ENCODE data around the gene XRN1.
"Not testable (repeated sequence)": the region's sequence is repeated elsewhere in the genome, so short reads cannot be mapped to it uniquely, and the experiment has no call there.

XRN1 gene, protein sequence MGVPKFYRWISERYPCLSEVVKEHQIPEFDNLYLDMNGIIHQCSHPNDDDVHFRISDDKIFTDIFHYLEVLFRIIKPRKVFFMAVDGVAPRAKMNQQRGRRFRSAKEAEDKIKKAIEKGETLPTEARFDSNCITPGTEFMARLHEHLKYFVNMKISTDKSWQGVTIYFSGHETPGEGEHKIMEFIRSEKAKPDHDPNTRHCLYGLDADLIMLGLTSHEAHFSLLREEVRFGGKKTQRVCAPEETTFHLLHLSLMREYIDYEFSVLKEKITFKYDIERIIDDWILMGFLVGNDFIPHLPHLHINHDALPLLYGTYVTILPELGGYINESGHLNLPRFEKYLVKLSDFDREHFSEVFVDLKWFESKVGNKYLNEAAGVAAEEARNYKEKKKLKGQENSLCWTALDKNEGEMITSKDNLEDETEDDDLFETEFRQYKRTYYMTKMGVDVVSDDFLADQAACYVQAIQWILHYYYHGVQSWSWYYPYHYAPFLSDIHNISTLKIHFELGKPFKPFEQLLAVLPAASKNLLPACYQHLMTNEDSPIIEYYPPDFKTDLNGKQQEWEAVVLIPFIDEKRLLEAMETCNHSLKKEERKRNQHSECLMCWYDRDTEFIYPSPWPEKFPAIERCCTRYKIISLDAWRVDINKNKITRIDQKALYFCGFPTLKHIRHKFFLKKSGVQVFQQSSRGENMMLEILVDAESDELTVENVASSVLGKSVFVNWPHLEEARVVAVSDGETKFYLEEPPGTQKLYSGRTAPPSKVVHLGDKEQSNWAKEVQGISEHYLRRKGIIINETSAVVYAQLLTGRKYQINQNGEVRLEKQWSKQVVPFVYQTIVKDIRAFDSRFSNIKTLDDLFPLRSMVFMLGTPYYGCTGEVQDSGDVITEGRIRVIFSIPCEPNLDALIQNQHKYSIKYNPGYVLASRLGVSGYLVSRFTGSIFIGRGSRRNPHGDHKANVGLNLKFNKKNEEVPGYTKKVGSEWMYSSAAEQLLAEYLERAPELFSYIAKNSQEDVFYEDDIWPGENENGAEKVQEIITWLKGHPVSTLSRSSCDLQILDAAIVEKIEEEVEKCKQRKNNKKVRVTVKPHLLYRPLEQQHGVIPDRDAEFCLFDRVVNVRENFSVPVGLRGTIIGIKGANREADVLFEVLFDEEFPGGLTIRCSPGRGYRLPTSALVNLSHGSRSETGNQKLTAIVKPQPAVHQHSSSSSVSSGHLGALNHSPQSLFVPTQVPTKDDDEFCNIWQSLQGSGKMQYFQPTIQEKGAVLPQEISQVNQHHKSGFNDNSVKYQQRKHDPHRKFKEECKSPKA (N-terminal part only)

DNA sequence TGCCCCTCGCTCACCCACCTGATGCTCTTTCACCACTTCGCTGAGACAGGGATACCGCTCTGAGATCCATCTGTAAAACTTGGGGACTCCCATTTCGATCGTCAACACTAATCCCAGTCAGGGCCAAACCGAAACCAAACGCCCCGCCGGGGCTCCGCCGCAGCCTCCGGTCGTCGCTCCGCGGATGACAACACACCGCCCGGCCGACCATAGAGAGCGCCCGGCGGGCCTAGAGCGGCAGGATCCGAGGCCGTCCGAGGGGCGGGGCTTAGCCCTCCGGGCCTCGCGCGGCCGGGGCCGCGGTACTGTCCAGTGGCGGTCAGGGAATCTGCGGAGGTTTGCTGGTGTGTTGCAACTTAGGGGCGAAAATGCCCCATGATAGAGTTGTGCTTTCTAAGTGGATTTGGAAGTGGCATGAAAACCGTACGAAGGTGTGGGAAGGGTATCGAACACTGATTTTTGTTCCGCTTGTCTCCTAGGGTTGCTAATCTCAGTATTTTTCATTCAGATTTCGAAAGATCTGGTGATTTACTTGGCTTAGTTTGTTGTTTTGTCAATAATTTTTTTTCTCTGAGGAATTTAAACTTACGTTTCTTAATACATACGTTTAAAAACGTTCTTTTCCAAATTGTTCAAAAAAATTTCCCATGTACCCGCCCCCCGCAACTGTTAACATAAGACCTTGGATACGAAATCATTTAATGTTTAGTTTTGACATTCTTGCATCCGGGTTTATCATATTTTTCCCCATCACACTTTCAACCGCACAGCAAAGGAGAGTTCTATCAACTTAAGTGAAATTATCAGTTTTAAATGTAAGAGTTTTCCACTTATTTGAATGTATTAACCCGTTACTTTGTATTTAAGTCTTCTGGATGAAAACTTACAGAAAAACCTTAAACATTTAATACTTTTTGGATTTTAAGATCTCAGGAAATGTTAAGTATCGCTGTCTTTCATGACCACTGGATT is at the start of gene XRN1:
Gene XRN1 (minus strand): TSS at position 186 of the 972 bp plus-strand sequence. CDS start 93 bp downstream, at position 93.
- peak; percentile 90 to 93 for ATAC-seq

DNA sequence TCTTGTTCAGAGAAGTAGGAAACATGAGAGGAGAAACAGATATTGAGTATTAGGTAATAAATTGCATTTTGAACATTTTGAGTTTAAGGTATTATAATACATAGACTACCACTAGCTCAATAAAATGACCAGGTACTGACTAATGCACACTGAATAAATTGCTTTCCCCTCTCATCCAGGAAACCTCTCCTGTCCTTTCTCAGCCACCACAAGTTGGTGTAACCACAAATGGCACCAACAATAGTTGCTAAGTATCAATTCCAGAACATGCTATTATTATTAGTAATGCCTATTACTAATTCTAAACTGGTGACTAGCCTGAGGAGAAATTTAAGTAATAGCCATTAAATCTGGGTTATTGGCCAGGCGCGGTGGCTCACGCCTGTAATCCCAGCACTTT is 47.3 kb upstream of the XRN1 start:
- ATAC-seq = no peak

DNA sequence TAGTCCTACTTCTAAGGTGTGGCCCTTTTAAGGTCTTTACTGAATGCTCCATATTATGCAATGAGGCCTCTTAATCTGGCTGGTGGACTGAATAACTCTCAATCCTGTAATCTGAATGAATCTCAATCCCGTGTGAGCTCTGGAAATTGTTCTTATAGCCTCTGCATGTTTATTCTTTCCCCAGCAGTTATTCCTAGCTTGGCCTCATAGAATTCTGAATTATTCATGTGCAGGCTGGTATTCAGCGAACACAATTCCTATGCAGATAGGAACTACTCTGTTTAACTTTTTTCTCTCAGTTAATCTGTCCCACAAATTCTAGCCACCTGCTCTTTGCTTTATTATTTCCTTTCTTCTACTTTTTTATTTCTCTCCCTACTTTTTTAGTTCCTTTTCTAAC is 44.3 kb upstream of the XRN1 start:
- no peak for ATAC-seq

DNA sequence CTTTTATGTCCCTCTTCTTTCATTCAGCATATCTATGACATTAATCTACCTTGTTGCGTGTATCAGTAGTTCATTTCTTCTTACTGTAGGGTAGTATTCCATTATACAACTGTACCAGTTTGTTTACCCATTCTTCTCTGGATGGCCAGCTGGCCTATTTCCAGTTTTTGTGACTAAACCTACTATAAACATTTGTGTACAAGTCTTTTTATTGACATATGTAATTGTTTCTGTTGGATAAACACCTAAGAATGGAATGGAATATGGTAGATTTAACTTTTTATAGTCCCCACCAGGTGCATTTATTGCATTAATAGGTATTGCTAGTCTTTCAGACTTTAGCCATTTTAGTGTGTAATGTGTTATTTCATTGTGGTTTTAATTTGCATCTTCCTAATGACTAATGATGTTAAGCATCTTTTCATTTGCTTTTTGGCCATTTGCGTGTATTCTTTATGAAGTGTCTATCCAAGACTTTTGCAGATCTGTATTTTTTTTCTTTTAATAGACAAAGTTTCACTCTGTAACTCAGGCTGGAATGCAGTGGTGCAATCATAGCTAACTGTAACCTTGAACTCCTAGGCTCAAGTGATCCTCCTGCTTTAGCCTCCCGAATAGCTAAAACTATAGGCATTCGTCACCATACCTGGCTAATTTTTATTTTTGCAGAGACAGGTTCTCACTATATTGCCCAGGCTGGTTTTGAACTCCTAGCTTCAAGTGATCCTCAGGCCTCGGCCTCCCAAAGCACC is 41.9 kb upstream of the XRN1 start:
- ATAC-seq = no peak

DNA sequence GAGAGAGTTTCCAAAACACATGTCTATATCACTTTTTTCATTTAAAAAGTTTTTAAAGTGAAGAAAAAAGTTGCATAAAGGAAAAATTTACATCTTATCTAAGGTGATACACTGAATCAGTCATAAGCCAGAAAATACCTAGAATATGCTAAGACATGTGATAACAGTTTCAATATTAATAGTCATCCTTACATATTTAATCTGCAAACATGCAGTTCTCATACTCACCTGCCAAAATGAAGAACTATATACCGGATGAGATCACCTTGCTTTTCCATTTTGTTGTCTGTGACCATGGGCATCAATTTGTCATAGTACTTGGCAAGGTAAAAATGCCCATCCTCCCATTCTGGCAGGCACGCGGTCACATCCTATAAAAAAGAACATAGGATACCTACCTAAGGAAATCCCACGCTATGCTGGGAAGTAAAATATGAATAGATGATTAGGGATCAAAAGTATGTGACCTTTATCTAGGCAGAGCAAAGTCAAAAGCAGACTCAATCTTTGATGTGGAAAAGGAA is 37.1 kb upstream of the XRN1 start:
- peak; percentile 77 to 86 for ATAC-seq

DNA sequence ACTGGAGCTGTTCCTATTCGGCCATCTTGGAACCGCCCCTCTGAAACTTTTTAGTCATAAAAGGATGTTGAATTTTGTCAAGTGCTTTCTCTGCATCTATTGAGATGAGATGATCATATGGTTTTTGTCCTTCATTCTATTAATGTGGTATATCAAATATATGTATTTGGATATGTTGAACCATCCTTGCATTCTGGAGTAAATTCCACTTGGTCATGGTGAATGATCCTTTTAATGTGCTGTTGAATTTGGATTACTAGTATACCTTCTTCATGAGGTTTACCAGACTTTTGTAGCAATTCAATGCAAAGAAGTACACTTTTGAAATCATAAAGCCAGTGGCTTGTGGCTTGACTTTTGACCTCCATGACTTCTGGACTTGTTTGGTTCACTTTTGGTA is 33.4 kb upstream of the XRN1 start:
- no peak for ATAC-seq

DNA sequence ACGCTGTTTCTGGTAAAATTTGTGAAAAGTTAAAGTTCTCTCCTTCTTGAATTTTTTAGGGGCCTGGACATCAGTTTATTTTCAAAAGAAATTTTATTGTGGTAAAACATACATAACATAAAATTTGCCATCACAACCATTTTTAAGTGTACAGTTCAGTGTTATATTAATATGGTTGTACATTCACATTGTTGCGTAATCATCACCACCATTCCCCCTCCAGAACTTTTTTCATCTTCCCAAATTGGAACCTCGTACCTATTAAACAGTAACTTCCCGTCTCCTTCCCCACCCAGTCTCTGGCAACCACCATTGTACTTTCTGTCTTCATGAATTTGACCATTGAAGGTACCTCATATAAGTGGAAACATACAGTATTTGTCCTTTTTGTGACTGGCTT is 23.0 kb upstream of the XRN1 start:
- ATAC-seq = no peak

DNA sequence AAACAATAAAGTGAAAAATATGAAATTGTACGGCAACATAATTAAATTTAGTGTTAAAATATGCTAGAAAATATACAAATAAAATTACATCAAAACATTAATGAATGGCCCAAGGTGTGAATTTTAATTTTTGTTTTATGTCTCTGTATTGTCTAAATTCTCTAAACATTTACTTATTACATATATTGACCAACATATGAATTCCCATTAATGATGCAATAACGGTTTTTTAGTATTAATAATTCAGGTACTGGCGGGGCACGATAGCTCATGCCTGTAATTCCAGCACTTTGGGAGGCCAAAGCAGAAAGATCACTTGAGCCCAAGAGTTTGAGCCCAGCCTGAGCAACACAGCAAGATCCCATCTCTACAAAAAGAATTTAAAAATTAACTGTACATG is 20.6 kb upstream of the XRN1 start:
- ATAC-seq = no peak

DNA sequence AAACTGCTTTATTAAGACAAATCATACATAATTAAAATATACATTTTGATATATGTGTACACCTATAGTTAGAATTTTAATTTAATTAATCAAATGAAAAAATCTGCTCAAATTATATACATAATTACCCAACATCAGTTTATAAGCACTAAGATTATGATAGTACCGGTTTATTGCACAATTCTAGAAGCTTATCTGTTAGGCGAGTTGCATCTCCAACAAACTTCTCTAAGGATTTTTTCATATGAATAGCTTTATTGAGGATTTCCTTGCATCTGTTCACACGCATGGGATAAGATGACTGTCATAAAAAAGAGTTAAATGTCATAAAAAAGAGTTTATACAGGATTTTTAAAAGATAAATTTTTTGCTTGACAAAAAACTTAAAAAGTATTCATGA is 19.9 kb upstream of the XRN1 start:
- no peak for ATAC-seq

DNA sequence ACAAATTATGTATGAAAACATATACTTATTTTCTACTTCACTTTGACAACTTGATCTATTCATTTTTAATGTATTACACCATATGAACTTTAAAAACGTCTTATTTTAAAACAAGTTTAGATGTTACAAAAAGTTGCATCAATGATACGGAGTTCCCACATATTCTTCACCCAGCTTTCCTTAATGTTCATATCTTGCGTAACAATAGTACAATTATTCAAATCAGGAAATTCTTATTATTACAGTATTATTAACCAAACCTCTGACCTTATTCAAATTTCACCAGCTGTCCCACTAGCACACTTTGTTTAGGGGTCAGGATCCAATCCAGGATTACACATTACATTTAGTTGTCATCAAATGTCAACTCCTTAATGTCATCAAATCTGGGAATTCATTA is 12.9 kb upstream of the XRN1 start:
- ATAC-seq = no peak

DNA sequence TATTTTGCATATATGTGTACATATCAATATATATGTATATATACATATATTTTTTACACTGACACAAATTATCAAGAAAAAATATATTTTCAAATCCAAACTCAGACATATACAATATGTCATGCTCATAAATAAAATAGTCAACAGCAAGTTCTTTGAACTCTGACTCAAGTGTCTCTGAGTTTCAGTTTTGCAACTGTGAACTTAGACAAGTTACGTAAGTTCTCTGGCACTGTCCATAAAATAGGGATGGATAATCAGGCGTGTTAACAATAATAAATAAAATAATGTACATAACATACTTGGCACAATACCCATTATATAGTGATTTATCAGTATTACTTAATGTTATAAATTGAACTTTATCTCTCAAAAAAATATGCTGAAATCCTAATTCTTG is 12.1 kb upstream of the XRN1 start:
- no peak for ATAC-seq

DNA sequence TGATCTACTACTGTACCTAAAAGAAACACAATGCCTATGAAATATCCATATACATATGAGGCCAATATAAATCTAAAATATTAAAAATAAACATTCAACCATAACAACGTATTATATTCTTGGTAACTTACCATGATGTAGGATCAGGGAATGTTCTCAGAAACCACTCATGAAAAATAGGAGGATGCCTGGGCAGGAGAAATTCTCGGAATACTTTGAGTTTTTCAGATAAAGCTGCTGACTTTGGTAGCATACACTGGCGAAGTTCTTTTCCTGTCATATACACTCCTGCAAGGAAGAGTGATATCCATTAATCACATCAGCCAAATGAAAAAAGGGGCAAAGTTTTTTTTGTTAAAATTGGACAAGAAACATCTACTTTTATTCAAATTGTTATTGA is 11.3 kb upstream of the XRN1 start:
- no peak for ATAC-seq

DNA sequence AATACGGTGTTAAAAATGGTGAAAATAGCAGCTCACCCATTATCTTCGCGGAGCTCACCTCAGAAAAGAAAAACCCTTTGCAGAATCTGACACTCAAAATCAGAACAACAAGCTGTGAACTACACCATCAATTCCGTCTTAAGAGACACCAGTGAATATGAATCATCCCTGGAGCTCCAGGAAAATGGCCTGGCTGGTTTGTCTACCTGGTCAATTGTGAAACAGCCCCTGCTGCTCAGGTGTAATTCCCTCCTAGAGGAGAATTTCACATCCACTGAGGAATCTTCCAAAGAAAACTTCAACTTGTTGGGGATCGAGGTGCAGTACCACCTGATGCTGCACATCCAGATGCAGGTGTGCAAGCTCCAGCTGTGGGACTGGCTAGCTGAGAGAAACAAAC is 3.0 kb upstream of the XRN1 start:
- ATAC-seq = no peak

DNA sequence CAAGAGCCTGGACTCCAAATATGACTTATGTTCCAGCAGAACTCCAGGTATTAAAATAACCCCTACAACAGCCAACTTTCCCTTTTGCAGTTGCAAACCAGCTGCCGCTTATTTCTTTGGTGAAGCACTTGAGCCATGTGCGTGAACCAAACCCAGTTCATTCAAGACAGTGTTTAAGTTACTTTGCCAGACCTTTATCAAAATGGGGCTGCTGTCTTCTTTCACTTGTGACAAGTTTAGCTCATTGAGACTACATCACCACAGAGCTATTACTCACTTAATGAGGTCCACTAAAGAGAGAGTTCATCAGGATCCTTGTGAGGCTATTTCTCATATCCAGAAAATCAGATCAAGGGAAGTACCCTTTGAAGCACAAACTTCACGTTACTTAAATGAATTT is 2.4 kb upstream of the XRN1 start:
- ATAC-seq = no peak

DNA sequence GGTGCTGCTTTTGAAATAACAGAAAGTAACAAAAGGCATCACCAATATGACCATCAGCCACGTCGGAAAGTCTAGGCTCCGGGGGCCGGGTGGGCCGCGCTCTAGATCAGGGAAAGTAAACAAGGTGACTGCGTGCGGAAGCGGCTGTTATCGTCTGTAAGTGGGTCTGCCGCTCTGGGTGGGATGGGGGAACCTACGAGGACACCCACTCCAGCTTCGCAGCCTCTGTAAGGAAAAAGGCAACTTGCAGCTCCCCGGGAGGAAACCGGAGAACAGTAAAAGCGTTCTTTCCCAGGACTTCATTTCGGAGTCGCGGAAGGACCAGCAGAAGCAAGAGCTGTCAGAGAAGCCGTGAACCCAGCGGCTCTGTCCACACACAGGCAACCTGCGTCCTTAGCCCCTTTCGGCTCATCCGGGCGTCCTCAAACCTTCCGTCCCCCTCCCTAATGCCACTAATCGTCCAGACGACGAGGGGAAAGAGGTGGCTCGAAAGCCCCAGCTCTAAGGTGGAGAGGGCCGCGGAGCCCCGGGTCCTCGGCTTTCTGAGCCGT is 461 bp downstream of the XRN1 start:
- ATAC-seq = peak; percentile 7 to 21

DNA sequence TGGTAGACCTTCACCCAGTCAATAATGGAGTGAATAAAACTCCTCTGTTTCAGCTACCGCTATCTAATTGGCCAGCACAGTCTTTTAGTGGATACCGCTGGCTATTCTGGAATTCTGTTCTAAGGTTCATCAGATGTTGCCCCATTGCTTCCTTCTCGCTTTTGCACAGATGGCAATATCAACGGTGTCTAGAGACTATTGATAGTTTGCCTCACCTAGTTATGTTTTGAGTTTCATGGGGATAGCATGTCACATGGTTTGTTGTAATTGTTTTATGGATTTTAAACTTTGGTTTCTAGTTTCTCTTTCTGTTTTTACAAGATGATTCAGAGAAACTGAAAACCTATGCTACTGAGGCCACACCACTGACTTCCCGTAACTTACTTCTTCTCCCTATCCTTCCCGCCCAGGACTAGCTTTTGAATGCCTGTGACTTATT is 2.0 kb downstream of the XRN1 start:
- ATAC-seq = peak; percentile 52 to 68

DNA sequence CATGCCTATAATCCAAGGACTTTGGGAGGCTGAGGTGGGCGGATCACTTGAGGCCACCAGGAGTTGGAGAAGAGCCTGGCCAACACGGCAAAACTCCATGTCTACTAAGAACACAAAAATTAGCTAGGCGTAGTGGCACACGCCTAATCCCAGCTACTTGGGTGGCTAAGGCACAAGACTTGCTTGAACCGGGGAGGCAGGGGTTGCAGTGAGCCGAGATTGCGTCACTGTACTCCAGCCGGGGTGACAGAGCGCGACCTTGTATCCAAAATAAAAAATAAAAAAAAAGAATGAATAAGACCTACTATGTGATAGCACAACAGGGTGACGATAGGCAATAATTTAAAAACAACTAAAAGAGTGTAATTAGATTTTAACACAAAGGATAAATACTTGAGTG is 3.5 kb downstream of the XRN1 start:
- ATAC-seq = no peak

DNA sequence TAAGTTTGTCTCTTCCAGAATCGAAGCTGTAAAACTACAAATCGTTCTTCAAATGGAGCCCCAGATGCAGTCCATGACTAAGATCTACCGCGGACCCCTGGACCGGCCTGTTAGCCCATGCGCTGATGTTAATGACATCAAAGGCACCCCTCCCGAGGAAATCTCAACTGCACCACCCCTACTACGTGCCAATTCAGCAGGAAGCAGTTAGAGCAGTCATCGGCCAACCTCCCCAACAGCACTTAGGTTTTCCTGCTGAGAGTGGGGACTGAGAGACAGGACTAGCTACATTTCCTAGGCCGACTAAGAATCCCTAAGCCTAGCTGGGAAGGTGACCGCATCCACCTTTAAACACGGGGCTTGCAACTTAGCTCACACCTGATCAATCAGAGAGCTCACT is 4.8 kb downstream of the XRN1 start:
- ATAC-seq = not testable (repeated sequence)

DNA sequence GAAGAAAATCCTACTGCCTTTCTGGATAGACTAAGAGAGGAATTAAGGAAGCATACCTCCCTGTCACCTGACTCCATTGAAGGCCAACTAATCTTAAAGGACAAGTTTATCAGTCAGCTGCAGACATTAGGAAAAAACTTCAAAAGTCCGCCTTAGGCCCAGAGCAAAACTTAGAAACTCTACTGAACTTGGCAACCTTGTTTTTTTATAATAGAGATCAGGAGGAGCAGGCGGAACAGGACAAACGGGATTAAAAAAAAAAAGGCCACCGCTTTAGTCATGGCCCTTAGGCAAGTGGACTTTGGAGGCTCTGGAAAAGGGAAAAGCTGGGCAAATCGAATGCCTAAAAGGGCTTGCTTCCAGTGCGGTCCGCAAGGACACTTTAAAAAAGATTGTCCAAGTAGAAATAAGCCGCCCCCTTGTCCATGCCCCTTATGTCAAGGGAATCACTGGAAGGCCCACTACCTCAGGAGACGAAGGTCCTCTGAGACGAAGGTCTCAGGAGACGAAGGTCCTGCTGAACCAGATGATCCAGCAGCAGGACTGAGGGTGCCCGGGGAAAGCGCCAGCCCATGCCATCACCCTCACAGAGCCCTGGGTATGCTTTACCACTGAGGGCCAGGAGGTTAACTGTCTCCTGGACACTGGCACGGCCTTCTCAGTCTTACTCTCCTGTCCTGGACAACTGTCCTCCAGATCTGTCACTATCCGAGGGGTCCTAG is 8.2 kb downstream of the XRN1 start:
- ATAC-seq = not testable (repeated sequence)

DNA sequence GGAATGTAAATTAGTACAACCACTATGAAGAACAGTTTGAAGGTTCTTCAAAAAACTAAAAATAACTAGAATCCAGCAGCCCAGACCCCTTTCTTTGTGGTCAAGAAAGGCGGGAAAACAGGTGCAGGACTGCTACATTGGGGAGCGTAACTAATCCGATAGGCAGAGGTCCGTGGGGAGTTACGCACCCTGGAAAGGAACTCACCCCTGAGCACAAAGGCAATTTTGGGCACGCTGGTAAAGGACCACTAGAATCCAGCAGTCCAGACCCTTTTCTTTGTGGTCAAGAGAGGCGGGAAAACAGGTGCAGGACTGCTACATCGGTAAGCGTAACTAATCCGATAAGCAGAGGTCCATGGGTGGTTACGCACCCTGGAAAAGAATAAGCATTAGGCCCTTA is 9.7 kb downstream of the XRN1 start:
- ATAC-seq = not testable (repeated sequence)

All from activated CD4-positive, CD25-positive, alpha-beta regulatory T cell treated with anti-CD3 and anti-CD28 coated beads, Interleukin-2, amount 50 U/mL, for 24 hours (primary cell).